NCI-H526 (cell line): Measurements from ENCODE around the gene PTPN7.
"Not testable (repeated sequence)": the region's sequence is repeated elsewhere in the genome, so short reads cannot be mapped to it uniquely, and the experiment has no call there.

ENCODE experiments used
- DNase-seq, 2 experiments: peaks; one replicate each; lab custom pipeline; 2025; lab: John Stamatoyannopoulos, UW

Gene PTPN7

DNA sequence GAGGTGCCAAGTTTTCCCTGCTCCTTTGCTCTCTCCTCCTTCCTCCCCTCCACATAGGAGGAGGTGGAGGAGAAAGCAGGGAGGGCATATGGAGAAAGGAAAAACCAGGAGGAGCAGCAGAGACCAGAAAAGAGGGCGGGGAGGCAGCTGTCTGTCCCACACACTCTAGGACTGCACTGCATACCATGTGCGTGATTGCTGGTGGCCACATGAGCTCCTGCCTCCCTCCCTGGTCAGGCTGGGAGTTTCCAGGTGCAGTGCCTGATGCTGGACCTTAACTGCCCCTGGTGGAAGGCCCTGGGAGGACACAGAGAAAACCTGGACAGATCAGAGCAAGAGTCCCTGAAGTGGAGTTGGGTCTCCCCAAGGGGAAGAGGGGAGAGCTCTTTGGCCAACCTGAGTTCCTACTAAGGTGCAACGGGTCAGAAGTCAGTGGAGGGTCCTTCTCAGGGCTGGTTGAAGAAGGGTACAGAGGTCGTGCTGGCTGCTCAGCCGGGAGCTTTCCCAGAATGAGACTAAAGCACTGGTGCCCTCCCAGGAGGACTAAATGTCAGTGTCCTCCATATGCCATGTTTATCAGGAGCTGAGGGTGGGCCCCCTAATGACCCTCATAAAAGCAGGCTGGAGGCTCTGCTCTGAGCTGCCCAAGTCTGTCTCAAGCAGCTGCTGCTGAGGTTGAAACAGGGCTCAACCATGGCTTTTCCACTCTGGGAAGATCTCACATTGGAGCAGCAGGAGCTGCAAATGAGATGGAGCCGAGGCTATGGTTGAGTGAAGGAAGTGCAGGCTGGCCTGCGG, 29.7 kb upstream of the PTPN7 start:
- DNase-seq: no peak

DNA sequence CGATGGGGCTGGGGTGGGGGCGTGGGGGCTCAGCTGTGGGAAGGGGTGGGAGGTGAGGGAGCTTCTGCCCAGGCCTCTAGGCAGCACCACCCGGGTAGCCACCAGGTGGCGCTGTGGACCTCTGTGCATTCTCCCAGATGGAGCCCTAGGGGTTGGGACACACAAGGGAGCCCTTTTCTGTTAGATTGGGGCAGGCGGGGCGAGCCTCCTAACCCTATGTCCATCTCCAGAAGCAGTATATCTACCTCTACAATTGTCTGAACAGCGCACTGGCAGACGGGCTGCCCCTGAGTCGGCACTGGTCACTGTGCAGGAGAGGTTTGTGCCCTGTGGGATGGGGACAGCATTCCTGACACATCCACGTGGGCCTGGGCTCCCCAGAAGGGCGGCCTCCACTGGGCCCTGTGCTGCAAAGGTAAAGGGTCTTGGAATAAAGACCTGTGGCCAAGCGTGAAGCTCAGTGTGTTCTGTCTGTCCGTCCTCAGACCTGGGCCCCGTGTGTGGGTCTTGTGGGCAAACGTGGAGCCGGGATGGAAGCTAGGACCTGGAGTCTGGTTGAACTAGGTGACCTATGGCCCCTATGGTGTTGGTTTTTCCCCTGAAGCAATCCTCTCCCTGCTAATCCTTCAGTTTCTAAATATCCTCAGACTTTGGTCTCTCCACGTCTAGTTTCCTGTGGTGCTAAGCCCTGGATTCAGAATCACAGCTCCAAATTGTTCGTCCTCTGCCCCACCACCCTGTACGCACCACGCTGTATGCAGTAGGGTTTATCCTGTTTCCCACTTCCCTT, 28.8 kb upstream of the PTPN7 start:
- peak in 1 of 2 experiments; percentile 72 for DNase-seq

DNA sequence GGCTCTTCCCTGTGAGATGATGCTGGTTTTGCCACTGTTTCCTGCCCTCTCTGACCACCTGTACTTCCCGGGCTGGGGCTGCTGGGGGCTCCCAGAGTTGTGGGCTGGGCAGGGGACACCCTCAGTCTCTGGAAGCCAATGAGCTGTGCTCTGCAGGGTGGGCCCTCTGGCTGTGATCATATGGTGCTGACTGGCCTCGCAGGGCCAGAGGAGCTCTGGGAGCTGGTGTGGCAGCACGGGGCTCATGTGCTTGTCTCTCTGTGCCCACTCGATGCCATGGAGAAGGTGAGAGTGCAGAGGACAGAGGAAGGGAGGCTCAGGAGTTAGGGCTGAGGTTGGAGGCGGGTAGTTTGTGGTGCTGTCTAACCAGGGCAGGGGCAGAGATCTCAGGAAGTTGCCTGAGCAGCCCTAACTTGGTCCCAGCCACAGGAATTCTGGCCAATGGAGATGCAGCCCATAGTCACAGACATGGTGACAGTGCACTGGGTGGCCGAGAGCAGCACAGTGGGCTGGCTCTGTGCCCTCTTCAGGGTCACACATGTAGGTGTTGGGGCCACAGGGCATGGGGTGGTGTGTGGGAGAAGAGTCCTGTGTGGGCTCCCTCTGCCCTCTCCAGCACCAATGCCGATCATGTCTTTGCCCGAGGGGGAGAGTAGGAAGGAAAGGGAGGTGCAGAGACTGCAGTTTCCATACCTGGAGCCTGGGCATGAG, 27.4 kb upstream of the PTPN7 start:
- DNase-seq: no peak

DNA sequence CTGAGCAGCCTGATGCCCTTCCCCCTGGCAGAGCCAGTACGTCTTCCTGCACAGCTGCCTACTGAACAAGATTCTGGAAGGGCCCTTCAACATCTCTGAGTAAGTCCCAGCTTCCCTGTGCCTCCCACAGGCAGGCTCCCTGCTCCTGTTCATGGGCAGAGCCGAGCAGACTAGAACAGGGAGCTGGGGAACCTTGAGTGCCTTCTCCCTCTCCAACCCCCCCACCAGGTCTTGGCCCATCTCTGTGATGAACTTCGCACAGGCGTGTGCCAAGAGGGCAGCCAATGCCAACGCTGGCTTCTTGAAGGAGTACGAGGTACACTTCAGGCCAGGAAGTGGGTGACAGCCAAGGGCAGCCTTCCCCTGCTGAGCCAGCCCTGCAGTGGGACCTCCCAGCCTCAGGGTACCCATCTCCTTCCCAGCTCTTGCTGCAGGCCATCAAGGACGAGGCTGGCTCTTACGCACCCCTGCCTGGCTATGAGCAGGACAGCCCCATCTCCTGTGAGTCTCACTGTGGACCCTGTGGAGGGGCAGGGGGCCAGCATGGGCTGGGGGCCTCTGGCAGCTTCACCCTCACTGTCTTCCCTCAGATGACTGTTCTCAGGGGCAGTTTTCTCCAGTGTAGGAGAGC, 26.8 kb upstream of the PTPN7 start:
- no peak for DNase-seq

DNA sequence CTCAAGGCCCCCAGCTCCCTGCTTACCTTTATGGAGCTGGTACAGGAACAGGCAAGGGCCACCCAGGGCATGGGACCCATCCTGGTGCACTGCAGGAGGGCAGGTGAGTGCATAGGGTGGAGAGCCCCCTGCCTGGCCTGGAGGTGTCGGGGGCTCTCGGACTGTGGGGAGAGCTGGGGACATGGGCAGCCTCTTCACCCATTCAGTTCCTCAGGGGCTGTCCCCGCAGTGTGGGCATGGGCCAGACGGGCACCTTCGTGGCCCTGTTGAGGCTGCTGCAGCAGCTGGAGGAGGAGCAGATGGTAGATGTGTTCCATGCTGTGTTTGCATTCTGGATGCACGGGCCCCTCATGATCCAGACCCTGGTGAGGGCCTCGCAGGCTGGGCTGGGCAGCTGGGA, 25.9 kb upstream of the PTPN7 start:
- no peak for DNase-seq

- peak; percentile 59 to 88 for DNase-seq
Observed at GRCh38 chr1:202184750-202185460, 24.5 kb upstream of the PTPN7 start.

DNA sequence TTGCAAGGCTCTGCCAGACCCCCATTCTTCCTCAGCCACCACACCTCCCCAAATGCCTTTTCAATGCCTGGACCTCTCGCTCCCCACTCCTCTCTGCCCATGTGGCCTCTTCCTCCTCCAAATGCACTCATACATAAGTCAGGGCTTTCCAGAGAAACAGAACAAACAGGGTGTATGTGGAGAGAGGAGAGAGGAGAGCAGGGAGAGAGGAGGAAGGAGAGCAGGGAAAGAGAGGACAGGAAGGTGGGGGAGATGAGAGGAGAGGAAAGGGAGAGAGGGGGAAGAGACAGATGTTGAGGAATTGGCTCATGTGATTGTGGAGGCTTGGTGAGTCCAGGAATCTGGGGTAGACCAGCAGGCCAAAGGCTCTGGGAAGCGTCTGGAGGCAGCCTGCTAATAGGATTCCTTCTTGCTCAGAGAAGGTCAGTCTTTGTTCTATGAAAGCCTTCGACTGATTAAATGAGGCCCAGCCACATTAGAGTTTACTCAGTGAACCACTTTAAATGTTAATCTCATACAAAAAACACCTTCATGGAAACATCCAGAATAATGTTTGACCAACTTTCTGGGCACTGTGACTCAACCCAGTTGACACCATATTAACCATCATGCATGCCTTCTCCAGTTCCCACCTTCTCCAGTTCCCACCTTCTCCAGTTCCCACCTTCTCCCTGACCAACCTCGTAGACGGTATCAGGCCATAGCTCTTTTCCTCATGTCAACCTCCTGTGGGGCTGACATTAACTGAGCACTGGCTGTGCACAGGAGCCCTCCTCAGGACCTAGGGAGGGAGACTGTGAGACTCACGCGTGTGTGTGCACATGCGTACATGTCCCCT, 21.9 kb upstream of the PTPN7 start:
- DNase-seq: no peak

DNA sequence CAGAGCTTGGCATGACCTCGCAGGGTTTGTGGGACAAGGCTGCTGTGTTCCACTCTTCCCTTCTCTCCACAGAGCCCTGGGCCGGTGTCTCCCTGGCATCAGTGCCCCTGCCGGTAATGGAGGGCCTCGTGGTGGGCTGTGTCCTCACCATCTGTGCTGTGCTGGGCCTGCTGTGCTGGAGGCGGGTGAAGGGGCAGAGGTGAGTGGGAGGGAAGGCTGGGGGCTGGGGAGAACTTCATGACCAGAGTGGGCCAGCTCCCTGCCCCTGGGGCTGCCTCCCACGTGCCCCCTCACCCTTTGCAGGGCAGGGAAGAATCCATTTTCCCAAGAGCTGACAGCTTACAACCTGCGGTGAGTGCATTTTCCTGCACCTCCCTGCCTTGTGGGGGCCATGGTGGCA, 21.2 kb upstream of the PTPN7 start:
- DNase-seq: no peak

DNA sequence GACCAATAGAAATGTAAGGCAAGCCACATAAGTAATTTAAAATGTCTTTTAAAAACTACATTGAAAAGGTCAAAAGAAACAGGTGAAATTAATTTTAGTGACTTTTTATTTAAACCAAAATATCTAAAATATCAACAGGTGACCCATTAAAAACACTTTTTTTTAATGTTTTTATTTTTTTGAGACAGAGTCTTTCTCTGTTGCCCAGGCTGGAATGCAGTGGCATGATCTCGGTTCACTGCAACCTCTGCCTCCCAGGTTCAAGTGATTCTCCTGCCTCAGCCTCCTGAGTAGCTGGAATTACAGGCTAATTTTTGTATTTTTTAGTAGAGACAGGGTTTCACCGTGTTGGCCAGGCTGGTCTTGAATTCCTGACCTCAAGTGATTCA, 20.3 kb upstream of the PTPN7 start:
- DNase-seq: not testable (repeated sequence)

DNA sequence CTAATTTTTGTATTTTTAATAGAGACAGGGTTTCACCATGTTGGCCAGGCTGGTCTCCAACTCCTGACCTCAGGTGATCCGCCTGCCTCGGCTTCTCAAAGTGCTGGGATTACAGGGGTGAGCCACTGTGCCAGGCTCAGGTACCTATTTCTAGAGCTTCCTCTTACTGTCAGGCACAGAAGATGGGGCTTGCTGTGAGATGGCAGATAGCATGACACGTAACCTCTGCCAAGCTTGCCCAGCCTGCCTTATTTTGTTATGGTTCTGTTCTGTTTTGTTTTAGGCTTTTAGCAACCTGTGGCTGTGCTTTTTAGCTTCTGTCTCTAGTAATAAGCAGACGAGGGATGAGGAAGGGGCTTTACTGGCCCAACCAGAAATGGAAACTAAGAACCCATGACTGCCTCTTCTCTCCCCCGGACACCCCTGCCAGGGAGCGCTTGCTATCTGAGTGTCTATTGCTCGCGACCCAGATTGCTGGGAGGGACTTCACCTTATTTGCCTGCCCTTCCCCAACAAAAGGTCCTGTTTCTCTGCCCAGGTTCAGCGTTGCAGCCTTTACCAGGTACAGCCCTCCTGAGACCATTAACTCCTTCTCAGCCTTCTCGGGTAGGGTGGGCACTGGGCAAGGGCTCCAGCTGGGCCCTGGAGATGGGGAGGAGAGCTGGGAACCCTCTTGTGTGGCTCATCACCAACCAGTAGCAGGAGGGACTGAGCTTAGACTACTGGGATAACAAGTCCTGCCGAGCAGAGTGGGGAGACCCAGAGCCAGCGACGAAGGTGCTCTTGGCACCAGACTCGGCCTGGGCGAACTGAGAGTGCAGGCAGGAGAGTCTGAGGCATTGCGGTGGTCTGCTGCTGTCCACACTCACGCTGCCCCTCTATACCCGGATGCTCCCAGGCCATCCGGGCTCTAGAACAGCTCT, 19.7 kb upstream of the PTPN7 start:
- DNase-seq: peak; percentile 4 to 58

DNA sequence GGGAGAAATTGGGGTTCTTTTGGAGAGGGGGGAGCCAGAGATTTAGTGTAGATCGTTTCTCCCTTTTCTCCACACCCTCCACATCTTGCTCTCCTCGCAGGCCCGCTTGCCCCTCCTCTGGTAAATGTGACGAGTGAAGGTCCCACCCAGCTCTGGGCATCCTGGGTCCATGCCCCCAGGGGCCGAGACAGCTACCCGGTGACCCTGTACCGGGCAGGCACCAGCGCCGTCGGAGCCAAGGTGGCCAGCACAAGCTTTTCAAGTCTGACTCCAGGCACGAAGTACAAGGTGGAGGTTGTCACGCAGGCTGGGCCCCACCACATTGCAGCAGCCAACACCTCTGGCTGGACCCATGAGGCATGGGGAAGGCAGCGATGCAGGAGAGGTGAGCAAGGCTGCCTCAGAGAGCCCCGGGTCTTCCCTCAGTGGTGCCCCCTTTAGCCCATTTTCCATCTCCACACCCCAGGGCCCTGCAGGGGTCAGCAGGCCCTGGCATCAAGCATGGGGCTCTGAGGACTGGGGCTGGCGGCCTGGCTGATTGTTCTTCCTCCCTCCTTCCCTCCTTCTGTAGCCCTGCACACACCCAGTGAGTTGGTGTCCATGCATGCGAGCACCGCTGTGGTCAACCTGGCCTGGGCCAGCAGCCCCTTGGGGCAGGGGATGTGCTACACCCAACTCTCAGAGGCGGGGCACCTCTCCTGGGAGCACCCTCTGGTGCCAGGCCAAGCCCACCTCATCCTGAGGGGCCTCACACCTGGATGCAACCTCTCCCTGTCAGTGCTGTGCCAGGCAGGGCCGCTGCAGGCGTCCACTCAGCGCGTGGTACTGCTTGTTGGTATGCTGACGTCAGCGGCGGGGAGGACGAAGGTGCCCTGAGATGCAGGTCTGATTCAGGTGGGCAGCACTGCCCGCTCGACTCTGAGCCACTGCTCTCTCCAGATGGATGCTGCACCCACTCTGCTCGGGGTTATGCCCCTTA, 16.8 kb upstream of the PTPN7 start:
- no peak for DNase-seq

DNA sequence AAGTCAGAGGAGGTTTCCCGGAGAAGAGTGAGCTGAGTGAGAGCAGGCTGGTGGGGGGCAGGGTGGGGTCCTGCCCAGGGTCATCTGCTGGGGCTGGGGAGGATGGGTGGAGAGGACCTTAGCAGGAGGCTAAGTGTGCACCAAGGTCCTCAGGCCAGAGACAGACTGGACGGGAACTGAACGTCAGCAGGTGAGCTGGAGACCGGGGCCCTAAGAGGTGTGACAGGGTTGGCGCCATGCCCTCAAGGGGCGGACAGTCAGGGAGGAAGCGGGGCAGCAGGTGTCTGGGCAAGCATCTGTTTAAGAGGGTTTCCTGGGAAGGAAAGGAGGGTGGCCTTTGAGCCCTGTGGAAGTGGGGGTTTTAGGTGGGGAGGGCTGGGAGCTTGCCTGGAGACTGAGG, 13.6 kb upstream of the PTPN7 start:
- no peak for DNase-seq

DNA sequence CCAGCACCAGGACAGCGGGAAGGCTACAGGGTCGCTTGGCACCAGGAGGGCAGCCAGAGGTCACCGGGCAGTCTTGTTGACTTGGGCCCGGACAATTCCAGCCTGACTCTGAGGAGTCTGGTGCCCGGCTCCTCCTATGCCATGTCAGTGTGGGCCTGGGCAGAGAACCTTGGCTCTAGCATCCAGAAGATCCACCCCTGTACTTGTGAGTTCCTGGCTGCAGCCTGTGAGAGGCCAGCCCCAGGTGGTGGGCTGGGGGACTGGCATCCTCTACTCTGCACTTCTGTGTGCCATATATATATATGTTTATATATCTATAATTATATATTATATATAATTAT, 11.6 kb upstream of the PTPN7 start:
- peak in 1 of 2 experiments; percentile 25 for DNase-seq

DNA sequence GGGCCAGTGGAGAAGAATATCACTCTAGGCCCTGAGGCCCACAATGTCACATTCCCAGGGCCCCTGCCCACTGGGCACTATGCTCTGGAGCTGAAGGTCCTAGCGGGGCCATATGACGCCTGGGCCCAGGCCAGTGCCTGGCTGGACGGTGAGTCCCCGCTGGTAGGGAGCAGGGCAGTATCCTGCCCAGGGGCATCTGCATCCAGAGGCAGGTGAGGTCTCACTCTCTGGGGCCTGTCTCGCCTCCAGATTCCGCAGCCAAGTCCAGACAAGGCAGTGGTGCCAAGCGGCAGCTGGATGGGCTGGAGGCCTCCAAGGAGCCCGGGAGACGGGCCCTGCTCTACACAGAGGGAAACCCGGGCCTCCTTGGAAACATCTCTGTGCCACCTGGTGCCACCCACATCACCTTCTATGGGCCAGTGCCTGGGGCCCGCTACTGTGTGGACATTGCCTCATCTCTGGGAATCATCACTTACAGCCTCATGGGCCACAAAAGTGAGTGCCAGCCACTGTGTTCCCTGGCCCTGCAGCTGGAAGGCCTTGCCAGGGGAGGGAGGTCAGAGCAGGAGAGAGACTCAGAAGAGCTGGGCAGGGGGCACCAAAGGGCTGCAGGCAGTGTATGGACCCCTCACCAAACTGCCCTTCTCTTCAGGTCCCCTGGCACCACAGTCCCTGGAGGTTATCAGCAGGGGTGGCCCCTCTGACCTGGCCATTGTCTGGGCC, 11.1 kb upstream of the PTPN7 start:
- no peak for DNase-seq

DNA sequence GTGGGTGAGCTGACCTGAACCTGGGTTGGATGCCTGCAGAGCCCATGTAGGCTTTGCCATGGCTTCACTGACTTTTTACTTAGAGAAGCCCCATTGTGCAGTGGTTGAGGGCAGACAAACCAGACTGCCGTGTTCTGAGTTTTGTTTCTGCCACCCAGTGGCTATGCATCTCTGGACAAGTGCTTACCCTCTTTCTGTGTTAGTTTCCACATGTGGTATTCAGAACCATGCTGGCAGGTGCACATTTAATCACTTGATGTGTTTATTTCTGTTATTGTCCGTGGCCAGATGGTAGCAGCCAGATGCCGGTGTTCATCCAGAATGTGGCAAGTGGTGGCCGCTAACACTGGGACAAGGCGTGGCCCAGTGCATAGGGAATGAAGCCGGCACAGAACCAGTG, 10.3 kb upstream of the PTPN7 start:
- no peak for DNase-seq

GRCh38 chr1:202168861-202169260, 8.5 kb upstream of the PTPN7 start:
- DNase-seq: no peak

GRCh38 chr1:202167708-202168415, 7.5 kb upstream of the PTPN7 start:
- no peak for DNase-seq
